Urinary bladder (tissue), 4 donors: ENCODE results near the gene CCNI2. TPM values are rescaled to one million over a fixed set of nuclear protein-coding genes. Genes with fewer than 3 reads are reported as not detected.

Experiments
- DNase-seq: peaks from one replicate; pipeline ENCODE4 v3.0.0-alpha.2; 2015; ENCODE audit errors: extremely low spot score
- H3K27ac ChIP-seq: one replicate; pipeline ENCODE4 v1.5.1; 2013; ENCODE audit warnings: low read depth, mild to moderate bottlenecking, moderate library complexity
- H3K36me3 ChIP-seq: one replicate; pipeline ENCODE4 v1.6.1; 2013; ENCODE audit warnings: mild to moderate bottlenecking, moderate library complexity; ENCODE audit not compliant: insufficient read depth
- H3K4me1 ChIP-seq: one replicate; pipeline ENCODE4 v1.6.1; 2013; ENCODE audit warnings: mild to moderate bottlenecking, moderate library complexity; ENCODE audit not compliant: insufficient read depth
- H3K4me3 ChIP-seq: one replicate; pipeline ENCODE4 v1.5.1; 2013; ENCODE audit warnings: low read depth, low read length
- WGBS: extraction: QIAGEN DNeasy Blood & Tissue Kit; methylation state at CpG from one replicate; pipeline ENCODE4 v1.1.7; 2013; 5-methylcytosine and 5-hydroxymethylcytosine counted together
- polyA plus RNA-seq: library from polyadenylated mRNA; stranded (reverse); fragments of 200-250 nt; gene quantifications from one replicate; pipeline ENCODE4 v1.2.3, GENCODE V29; 2013
- total RNA-seq: library from RNA; depleted of rRNA; stranded (reverse); fragments of >200 nt; gene quantifications from one replicate; pipeline ENCODE4 v1.2.3, GENCODE V29; 2014
- donor health status: healthy with polysubstance abuse.
- donor health status: healthy.

The CCNI2 gene, protein sequence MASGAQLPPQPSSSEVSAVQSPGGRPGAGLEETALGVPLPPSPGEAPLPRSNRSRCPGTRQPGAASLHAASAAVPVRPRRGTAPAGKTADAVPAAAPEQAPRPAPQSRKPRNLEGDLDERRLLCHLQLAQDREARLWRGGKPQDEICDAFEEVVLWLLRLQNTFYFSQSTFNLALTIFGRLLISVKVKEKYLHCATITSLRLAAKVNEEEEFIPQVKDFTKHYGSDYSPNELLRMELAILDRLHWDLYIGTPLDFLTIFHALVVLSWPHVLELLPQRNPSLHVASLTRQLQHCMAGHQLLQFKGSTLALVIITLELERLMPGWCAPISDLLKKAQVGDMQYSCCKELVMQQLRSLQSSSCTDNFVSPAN
- total RNA-seq = 1.9 TPM
- polyA plus RNA-seq = 1.4 TPM

DNA sequence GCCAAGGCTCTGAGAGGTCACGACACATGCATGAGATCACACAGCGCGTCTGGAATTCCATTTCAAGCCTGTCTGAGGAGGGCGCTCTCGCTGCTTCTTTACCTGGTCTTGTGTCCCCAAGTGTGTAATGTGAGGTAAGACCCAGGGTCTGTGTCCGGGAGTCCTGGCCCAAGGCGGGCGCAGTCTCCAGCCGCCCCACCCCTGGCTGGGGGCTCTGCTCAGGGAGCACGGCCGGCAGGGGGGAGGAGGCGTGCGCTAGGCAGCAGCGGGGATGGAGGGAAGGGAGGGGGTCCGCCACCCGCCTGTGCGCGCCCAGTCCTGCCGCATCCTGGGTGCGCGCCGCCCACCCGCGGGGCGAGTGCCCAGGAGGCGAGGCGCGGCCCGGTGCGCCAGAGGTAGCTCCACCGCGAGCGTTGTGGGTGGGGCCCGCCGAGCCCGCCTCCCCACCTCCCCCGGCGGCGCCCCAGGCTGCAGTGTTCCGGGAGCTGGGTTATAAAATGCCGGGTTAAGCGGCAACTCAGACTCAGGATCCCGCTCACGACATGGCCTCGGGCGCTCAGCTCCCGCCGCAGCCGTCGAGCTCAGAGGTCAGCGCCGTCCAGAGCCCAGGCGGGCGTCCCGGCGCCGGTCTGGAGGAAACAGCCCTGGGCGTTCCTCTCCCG is at the start of gene CCNI2:
Gene CCNI2 (plus strand): TSS at position 473 of the 662 bp plus-strand sequence. CDS start 70 bp downstream, at position 543.
- Histone ChIP-seq H3K4me3 (peak within 1 kb of the TSS; percentile 39), H3K36me3 (no peaks in the 10 kb centered on the region), H3K27ac (no peak within 1 kb of the TSS), H3K4me1 (peaks cover 3% of the 10 kb centered on the region)
- DNase-seq = no peak
- WGBS = 1% methylated on average over 59 of the region's 59 CpGs

DNA sequence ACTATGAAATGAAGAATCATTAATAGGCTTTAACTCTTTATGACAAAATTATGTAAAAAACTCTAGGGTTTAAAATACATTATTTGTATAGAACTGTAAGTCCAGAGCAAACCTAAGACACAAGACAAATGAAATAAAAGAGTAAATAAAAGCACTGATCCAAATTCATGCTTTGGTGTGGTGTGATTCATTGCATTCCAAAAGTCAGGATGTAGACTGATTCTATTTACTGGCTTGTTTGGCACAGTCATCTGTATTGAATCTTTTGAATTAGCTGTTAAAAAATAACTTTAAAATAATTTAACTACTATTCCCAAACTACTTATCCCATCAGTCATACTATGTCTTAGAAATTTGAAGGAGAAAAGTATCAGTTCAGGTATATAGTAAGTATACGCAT is 42.4 kb upstream of the CCNI2 start:
- Histone ChIP-seq H3K4me3 (no peak overlapping the region), H3K4me1 (no peaks in the 10 kb centered on the region), H3K36me3 (peaks cover 1% of the 10 kb centered on the region), H3K27ac (no peak overlapping the region)
- 96% methylated on average over 1 of the region's 1 CpG for WGBS
- DNase-seq = no peak

DNA sequence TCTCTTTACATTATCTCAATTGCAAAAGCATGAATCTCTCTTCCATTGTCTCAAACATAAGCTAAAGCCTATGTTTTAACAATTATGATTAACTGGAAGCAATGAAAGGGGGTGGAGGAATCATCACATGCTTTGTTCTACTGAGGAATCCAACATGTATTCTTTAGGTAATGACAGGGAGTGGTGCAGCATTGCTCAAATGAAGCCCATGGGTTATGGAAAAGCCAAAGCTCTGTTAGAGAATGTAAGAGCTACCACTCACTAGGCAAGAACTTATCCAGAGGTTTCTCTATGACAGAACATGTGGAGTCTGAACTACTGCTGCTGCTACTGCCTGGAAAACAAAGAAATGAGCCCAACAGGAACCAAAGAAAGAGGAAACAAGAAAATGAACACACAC is 38.6 kb upstream of the CCNI2 start:
- DNase-seq = no peak
- Histone ChIP-seq H3K4me1 (no peaks in the 10 kb centered on the region), H3K27ac (no peak overlapping the region), H3K36me3 (no peaks in the 10 kb centered on the region), H3K4me3 (no peak overlapping the region)

DNA sequence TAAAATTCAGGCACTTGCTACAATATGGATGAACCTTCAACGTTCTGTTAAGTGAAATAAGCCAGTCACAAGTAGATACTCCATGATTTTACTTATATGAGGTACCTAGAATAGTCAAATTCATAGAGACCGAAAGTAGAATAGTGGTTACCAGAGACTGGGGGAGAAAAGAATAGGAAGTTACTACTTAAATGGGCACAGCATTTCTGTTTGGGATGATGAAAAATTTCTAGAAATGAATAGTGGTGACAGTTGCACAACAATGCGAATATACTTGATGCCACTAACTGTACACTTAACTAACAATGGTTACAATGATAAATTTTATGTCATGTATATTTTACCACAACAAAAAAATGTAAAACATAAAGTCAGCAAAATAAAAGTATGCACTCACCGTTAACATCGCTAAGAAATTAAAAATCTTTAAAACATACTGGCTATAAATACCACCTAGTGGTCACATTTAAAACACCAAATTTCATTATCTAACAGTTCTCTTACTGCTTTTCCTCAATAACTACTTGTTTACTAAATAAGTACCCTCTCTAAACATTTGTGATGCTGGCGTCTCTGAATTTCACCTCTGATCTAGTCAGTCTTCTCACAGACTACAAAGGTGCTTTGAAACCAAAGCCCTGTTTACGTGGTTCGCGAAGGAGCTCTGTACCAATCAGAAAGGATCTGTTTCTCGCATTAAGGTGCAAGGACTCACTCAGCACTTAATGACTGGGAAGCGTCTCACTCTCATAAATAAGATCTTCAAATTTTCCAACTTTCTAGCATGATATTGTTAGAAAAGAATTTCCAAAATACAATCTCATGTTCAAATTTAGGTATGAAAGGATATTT is 32.5 kb upstream of the CCNI2 start:
- no peak for DNase-seq
- WGBS = 61% methylated on average over 11 of the region's 11 CpGs
- Histone ChIP-seq H3K4me3 (no peak overlapping the region), H3K27ac (no peak overlapping the region), H3K4me1 (no peaks in the 10 kb centered on the region), H3K36me3 (no peaks in the 10 kb centered on the region)

DNA sequence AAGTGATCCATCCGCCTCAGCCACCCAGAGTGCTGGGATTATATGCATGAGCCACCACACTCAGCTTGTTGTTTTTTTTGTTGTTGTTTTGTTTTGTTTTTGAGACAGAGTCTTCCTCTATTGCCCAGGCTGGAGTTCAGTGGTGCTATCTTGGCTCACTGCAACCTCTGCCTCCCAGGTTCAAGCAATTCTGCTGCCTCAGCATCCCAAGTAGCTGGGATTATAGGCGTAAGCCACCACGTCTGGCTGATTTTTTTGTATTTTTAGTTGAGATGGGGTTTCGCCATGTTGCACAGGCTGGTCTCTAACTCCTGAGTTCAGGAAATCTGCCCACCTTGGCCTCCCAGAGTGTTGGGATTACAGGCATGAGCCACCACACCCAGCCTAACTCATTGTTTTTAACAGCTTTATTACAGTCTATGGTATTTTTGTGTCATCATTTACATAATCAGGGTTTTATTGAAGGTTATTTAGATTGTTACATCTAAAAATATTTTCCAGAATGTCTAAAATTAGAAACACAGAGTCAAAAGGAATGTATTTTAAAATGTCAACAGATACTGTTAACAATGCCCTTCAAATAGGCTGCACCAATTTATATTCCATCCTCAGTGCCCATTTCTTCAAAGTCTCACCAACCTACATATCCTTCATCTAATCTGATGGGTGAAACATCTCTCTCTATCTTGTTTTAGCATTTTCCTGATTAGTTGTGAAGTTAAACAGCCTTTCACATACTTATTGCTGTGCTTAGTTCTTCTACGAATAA is 28.5 kb upstream of the CCNI2 start:
- Histone ChIP-seq H3K4me3 (no peak overlapping the region), H3K4me1 (no peaks in the 10 kb centered on the region), H3K27ac (no peak overlapping the region), H3K36me3 (no peaks in the 10 kb centered on the region)
- WGBS = 93% methylated on average over 5 of the region's 5 CpGs
- DNase-seq = no peak

DNA sequence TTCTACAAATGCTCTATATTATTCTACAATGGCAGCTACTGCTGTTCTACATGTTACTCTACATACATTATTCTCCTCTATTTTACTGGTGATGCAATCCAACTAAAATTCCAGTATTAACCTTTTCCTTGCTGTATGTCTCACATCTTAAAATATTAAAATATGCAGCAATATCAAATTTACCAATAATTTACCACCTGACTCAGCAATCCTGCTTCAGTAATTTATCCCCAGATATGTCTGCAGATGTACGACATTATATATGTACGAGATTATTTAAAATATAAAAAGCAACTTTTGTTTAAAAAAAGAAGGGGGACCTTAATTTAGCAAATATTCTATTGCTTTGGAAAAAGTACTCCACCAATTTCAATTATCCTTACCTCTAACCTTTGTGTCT is 21.5 kb upstream of the CCNI2 start:
- no peak overlapping the region for H3K4me3 ChIP-seq
- H3K4me1 ChIP-seq = no peaks in the 10 kb centered on the region
- H3K36me3 ChIP-seq = no peaks in the 10 kb centered on the region
- 96% methylated on average over 2 of the region's 2 CpGs for WGBS
- no peak overlapping the region for H3K27ac ChIP-seq
- no peak for DNase-seq

DNA sequence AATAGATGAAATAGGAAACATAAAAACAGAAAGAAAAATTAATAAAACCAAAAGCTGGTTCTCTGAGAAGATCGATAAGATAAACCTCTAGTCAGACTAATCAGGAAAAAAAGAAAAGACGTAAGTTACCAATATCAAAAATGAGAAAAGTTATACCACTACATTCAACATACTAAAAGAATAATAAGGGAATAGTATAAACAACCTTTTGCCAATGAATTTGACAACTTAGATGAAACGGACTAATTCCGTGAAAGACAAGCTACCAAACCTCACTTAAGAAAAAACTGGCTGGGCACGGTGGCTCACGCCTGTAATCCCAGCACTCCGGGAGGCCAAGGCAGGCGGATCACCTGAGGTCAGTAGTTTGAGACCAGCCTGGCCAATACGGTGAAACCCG is 17.3 kb upstream of the CCNI2 start:
- Histone ChIP-seq H3K36me3 (no peaks in the 10 kb centered on the region), H3K4me1 (no peaks in the 10 kb centered on the region), H3K27ac (no peak overlapping the region), H3K4me3 (no peak overlapping the region)
- DNase-seq = no peak
- WGBS = 96% methylated on average over 10 of the region's 10 CpGs

DNA sequence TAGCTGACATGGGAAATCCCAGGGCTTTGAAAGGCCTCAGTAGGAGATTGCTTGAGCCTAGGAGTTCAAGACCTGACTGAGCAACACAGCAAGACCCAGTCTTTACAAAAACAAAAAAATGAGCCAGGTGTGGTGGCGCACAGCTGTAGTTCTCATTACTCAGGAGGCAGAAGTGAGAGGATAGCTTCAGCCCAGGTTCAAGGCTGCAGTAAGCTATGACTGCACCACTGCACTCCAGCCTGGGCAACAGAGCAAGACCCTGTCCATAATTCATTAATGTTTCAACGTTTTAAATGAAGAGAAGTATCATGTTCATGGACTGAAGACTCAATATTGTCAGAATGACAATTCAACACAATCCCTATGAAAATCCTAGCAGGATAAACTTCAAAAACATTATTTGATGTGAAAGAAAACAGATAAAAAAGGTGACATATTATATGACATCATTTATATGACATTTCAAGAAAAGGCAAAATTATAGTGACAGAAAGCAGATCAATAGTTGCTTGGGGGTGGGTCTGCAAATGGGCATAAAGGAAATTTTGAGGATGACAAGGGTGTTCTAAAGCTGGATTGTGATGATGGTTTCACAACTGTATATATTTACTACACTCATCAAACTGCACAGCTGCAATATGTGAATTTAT is 13.6 kb upstream of the CCNI2 start:
- WGBS = 87% methylated on average over 2 of the region's 2 CpGs
- no peak for DNase-seq

DNA sequence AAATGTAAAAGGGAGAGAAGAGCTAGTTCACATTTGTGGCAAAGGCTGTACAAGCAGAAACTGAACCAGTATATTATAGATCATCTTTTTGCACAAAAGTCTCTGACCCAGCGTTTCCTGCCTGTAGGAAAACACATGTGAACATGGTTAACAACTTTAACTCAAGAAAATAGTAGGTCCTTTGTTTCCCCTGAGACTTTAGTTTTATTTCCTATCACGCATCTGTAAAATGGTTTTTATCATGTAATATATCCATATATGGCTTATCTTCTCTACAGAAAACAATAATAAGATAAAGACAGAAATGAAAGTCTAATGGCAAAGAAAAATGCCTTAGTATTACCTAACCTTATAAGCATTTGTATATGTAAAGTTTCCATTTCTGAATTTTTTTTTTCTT is 12.5 kb upstream of the CCNI2 start:
- DNase-seq = no peak
- 77% methylated on average over 2 of the region's 2 CpGs for WGBS
- no peak overlapping the region for H3K4me3 ChIP-seq
- H3K4me1 ChIP-seq = no peaks in the 10 kb centered on the region
- no peaks in the 10 kb centered on the region for H3K36me3 ChIP-seq
- no peak overlapping the region for H3K27ac ChIP-seq

More for the DNA sequence above, 13.6 kb upstream of the CCNI2 start:
- no peak overlapping the region for H3K4me3 ChIP-seq
- no peaks in the 10 kb centered on the region for H3K36me3 ChIP-seq
- no peak overlapping the region for H3K27ac ChIP-seq
- no peaks in the 10 kb centered on the region for H3K4me1 ChIP-seq

DNA sequence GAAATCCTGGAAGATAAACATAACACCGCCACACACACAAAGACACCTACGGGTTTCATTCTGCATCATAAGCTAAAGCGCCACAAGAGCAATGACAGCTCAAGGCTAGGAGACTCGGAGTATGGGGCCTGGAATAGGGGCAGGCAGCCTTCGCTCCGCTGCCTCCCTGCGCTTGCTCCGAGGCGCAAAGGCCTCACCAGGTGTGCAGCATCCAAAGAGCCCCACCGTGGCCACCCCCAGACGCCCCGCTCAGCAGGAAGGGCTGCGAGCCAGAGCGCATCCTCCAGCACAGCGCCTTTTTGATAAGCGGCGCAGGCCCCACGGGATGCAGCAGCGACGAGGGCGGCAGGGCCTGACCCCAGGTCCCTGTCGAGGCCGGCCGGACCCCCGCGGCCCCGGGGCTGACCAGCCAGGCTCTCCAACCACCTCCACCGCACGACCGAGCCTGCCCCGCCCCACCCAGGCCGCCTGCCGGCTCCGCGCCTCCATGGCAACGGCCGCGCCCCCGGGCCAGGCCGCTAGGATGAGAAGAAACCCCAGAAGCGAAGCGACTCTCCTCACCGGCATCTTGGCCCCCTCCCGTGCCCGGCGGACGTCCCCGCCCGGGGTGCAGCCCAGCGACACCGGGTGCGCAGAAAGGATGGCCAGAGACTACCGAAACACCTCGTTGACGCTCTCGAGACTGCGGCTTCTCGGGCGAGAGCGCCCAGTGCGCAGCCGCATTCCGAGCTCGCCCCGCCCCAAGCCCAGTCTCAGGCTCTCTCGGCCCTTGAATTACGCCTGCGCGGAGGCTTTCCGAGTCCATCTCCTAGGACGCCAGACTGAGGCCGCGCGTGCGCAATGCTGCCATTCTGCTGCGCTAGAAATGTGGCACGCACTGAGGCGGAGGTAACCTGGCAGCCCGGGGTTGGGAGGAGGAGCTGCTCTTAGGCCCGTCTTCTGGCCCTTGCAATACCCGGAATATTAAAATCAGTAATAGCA is 10.1 kb upstream of the CCNI2 start, which contains the start of gene KIF3A:
Gene KIF3A (minus strand): TSS at position 694 of the 981 bp plus-strand sequence. CDS start 127 bp downstream, at position 567.
- H3K27ac ChIP-seq = no peak within 1 kb of the TSS
- DNase-seq = peak; percentile 83
- H3K4me1 ChIP-seq = no peaks in the 10 kb centered on the region
- peak within 1 kb of the TSS; percentile 78 for H3K4me3 ChIP-seq
- WGBS = 1% methylated on average over 81 of the region's 81 CpGs
- no peaks in the 10 kb centered on the region for H3K36me3 ChIP-seq

DNA sequence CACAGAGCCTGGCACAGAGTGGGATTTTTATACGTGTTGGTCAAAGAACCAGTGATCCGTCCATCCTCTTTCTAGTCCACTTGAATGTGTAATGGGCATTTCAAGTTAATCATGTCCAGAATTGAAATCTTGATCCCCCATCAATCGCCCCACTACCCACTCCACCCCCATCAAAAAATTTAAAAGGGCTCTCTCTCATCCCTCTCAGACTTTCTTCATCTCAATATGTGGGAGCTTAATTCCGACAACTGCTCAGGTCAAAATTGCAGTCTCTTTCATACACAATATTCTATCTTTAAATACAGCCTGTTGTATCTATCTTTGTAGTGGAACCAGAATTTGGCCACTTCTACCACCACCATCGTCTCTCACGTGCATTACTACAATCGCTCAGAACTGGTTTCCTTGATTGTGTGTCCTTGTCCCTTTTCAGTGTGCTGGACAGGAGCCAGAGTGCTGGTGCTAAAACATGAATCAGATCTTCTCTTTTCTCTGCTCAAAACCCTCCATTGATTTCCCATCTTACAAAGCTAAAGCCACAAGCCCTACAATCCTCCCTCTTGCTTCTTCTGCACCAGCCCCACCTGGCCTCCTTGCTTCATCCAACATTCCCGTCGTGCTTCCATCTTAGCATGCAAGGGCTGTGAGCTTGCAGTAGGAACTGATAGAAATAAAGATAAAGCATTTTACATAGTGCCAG is 9.1 kb upstream of the CCNI2 start:
- Histone ChIP-seq H3K27ac (no peak overlapping the region), H3K4me1 (no peaks in the 10 kb centered on the region), H3K4me3 (no peak overlapping the region), H3K36me3 (no peaks in the 10 kb centered on the region)
- 65% methylated on average over 9 of the region's 9 CpGs for WGBS
- DNase-seq = no peak
